GM23338 (cell line): ENCODE results near the gene WDR62. TPM values are rescaled to one million over a fixed set of nuclear protein-coding genes. Genes with fewer than 3 reads are reported as not detected.

ENCODE experiments used
- ATAC-seq: fragments of 200-7000 bp; cut with Tn5 transposase; 3 replicates; pipeline ENCODE4 v1.9.1; 2020
- DNase-seq: peaks from one replicate; pipeline ENCODE4 v3.0.0-alpha.2; 2015; ENCODE audit warnings: low spot score
- H2AFZ ChIP-seq: fragments of 200-600 bp; sonication (generic); 2 replicates; pipeline ENCODE4 v1.8.0; 2016; ENCODE audit warnings: antibody characterized with exemption, mild to moderate bottlenecking, moderate library complexity
- H3F3A ChIP-seq: fragments of 200-600 bp; sonication (generic); replicated peaks from 2 replicates; pipeline ENCODE4 v1.8.0; 2017; ENCODE audit warnings: antibody characterized with exemption, mixed run types, low read depth
- H3K27ac ChIP-seq: fragments of 200-600 bp; sonication (generic); 2 replicates; pipeline ENCODE4 v1.6.1; 2016; ENCODE audit warnings: low read depth
- H3K27me3 ChIP-seq: fragments of 200-600 bp; sonication (generic); 2 replicates; pipeline ENCODE4 v1.8.0; 2016; ENCODE audit warnings: mild to moderate bottlenecking, mixed run types, moderate library complexity; ENCODE audit not compliant: insufficient read depth
- H3K36me3 ChIP-seq: fragments of 200-600 bp; sonication (generic); 2 replicates; pipeline ENCODE4 v1.8.0; 2016; ENCODE audit warnings: mild to moderate bottlenecking; ENCODE audit not compliant: insufficient read depth
- H3K4me1 ChIP-seq: fragments of 200-600 bp; sonication (generic); 2 replicates; pipeline ENCODE4 v1.8.0; 2016; ENCODE audit warnings: mild to moderate bottlenecking, moderate library complexity; ENCODE audit not compliant: insufficient read depth
- H3K4me2 ChIP-seq: fragments of 200-600 bp; sonication (generic); 2 replicates; pipeline ENCODE4 v1.7.1; 2017; ENCODE audit warnings: mixed run types
- H3K4me3 ChIP-seq: fragments of 200-600 bp; sonication (generic); 2 replicates; pipeline ENCODE4 v1.6.1; 2016; ENCODE audit warnings: mixed run types
- H3K79me2 ChIP-seq: fragments of 200-600 bp; sonication (generic); replicated peaks from 2 replicates; pipeline ENCODE4 v1.8.0; 2017; ENCODE audit warnings: mild to moderate bottlenecking; ENCODE audit not compliant: insufficient read depth
- H3K9me2 ChIP-seq: fragments of 200-600 bp; sonication (generic); 2 replicates; pipeline ENCODE4 v1.8.0; 2017; ENCODE audit not compliant: insufficient read depth
- H4K20me1 ChIP-seq: fragments of 200-600 bp; sonication (generic); replicated peaks from 2 replicates; pipeline ENCODE4 v1.8.0; 2017; ENCODE audit warnings: mild to moderate bottlenecking; ENCODE audit not compliant: insufficient read depth
- H3K27ac Mint-ChIP-seq: 2 replicates; pipeline ENCODE4 v1.8.0; 2020; ENCODE audit warnings: inconsistent platforms, mild to moderate bottlenecking, moderate library complexity, mixed read lengths
- H3K27me3 Mint-ChIP-seq: 3 replicates; pipeline ENCODE4 v1.8.0; 2022; ENCODE audit warnings: low read depth, mild to moderate bottlenecking, moderate library complexity, mixed read lengths, inconsistent platforms; ENCODE audit not compliant: insufficient read depth, poor library complexity
- H3K36me3 Mint-ChIP-seq: 3 replicates; pipeline ENCODE4 v1.8.0; 2021; ENCODE audit warnings: low read depth, mild to moderate bottlenecking, inconsistent platforms, moderate library complexity, mixed read lengths
- H3K4me1 Mint-ChIP-seq: 3 replicates; pipeline ENCODE4 v1.8.0; 2020; ENCODE audit warnings: mild to moderate bottlenecking, inconsistent platforms, mixed read lengths
- H3K4me3 Mint-ChIP-seq: 3 replicates; pipeline ENCODE4 v1.8.0; 2021; ENCODE audit warnings: moderate library complexity, mild to moderate bottlenecking, inconsistent platforms, mixed read lengths
- H3K9me3 Mint-ChIP-seq: 3 replicates; pipeline ENCODE4 v1.8.0; 2020; ENCODE audit warnings: moderate library complexity, mild to moderate bottlenecking, inconsistent platforms, mixed read lengths
- CTCF ChIP-seq, 2 experiments: fragments of 200-600 bp in 1 of 2; sonication (generic) in 1 of 2; conservative IDR thresholded peaks; 2 replicates each; pipeline versions ENCODE4 v1.5.1 to v1.6.1; 2016 to 2017; ENCODE audit warnings: antibody characterized with exemption in 2 of 2, low read depth in 2 of 2, mild to moderate bottlenecking in 2 of 2, moderate library complexity in 1 of 2
- ETS1 ChIP-seq: IDR thresholded peaks from 2 replicates; pipeline ENCODE4 v1.6.1; 2016; ENCODE audit warnings: antibody characterized with exemption
- EZH2phosphoT487 ChIP-seq: fragments of 200-600 bp; sonication (generic); IDR thresholded peaks from one replicate; pipeline ENCODE4 v1.8.1; 2018; ENCODE audit warnings: antibody characterized with exemption; ENCODE audit not compliant: unreplicated experiment
- JUNB ChIP-seq: IDR thresholded peaks from one replicate; pipeline ENCODE4 v1.6.1; 2016; ENCODE audit warnings: antibody characterized with exemption; ENCODE audit not compliant: unreplicated experiment
- POLR2AphosphoS5 ChIP-seq: IDR thresholded peaks from 2 replicates; pipeline ENCODE4 v1.6.1; 2016; ENCODE audit warnings: antibody characterized with exemption, low read depth
- STAT1 ChIP-seq: IDR thresholded peaks from one replicate; pipeline ENCODE4 v1.6.1; 2016; ENCODE audit warnings: antibody characterized with exemption; ENCODE audit not compliant: unreplicated experiment
- ZNF462 ChIP-seq: fragments of 250-450 bp; sonication (Bioruptor Pico); IDR thresholded peaks from 2 replicates; pipeline ENCODE4 v1.5.0; 2020; ENCODE audit warnings: mild to moderate bottlenecking, moderate library complexity
- polyA plus RNA-seq: library from polyadenylated mRNA; unstranded; fragments of >200 nt; fragmentation: Nextera tagmentation; extraction: Ambion mirVana; gene quantifications from 2 replicates; pipeline ENCODE4 v1.2.1, GENCODE V29; 2016
- total RNA-seq: library from RNA; depleted of rRNA; stranded (reverse); fragments of >200 nt; shearing (Covaris generic); gene quantifications from 2 replicates; pipeline ENCODE4 v1.2.3, GENCODE V29; 2014

Gene WDR62
- total and polyA plus RNA-seq, 2 experiments from 2014 or later: 14.1 to 45.4 TPM

GRCh38 chr19:36125557-36125956, 70.9 kb downstream of the WDR62 start:
- Histone ChIP-seq H3K9me2 (no peaks in the 10 kb centered on the region), H4K20me1 (no peaks in the 10 kb centered on the region), H3K4me3 (no peak overlapping the region), H2AFZ (no peak overlapping the region), H3K27ac (no peak overlapping the region), H3K4me2 (no peak overlapping the region), H3F3A (peaks cover 11% of the 10 kb centered on the region), H3K79me2 (no peaks in the 10 kb centered on the region), H3K27me3 (no peaks in the 10 kb centered on the region), H3K36me3 (no peaks in the 10 kb centered on the region), H3K4me1 (no peaks in the 10 kb centered on the region; the same call in 1 of the 2 replicates)
- no peak overlapping the region for H3K4me3 Mint-ChIP-seq
- H3K27ac Mint-ChIP-seq: no peak overlapping the region
- no peaks in the 10 kb centered on the region for H3K4me1 Mint-ChIP-seq
- DNase-seq (no peak), ATAC-seq (no peak)
- H3K36me3 Mint-ChIP-seq: peaks cover 39% of the 10 kb centered on the region
- H3K9me3 Mint-ChIP-seq: peaks cover 5% of the 10 kb centered on the region; the same call in 2 of the 3 replicates
- H3K27me3 Mint-ChIP-seq: peaks cover 13% of the 10 kb centered on the region
- TF ChIP-seq CTCF (conservative IDR thresholded peaks at IDR 0.05; ENCODE audit: low read depth in 2 of 2) (no peak), JUNB (no peak), ETS1 (no peak), POLR2AphosphoS5 (no peak), STAT1 (no peak), EZH2phosphoT487 (no peak), ZNF462 (CRISPR knock-in tag) (no peak)
